H9 (cell line): ENCODE measurements around the gene COLEC12. TPM values are rescaled to one million over a fixed set of nuclear protein-coding genes. Genes with fewer than 3 reads are reported as not detected.

Source experiments
- DNase-seq: peaks from one replicate; pipeline ENCODE4 v3.0.0-alpha.2; 2017
- H2AFZ ChIP-seq: one replicate; pipeline ENCODE4 v1.6.1; 2013; ENCODE audit warnings: mild to moderate bottlenecking, low read length, control low read depth, moderate library complexity
- H2AK5ac ChIP-seq: 2 replicates; pipeline ENCODE4 v1.6.1; 2013; ENCODE audit warnings: low read length, control low read depth, mixed read lengths; ENCODE audit not compliant: insufficient read length
- H2BK120ac ChIP-seq: one replicate; pipeline ENCODE4 v1.6.1; 2013; ENCODE audit warnings: low read depth, mild to moderate bottlenecking, low read length, control low read depth, inconsistent platforms; ENCODE audit not compliant: poor library complexity, severe bottlenecking
- H2BK12ac ChIP-seq: 2 replicates; pipeline ENCODE4 v1.6.1; 2013; ENCODE audit warnings: low read length, control low read depth, mixed read lengths, low read depth; ENCODE audit not compliant: insufficient read length
- H2BK15ac ChIP-seq: 2 replicates; pipeline ENCODE4 v1.6.1; 2013; ENCODE audit warnings: low read depth, low read length, control low read depth
- H2BK20ac ChIP-seq: one replicate; pipeline ENCODE4 v1.6.1; 2013; ENCODE audit warnings: low read depth, mild to moderate bottlenecking, low read length, control low read depth, inconsistent platforms; ENCODE audit not compliant: poor library complexity, severe bottlenecking
- H2BK5ac ChIP-seq: 2 replicates; pipeline ENCODE4 v1.6.1; 2013; ENCODE audit warnings: low read length, control low read depth, mixed read lengths; ENCODE audit not compliant: insufficient read length
- H3K14ac ChIP-seq: 2 replicates; pipeline ENCODE4 v1.6.1; 2013; ENCODE audit warnings: low read length, control low read depth; ENCODE audit not compliant: insufficient read depth
- H3K18ac ChIP-seq: 2 replicates; pipeline ENCODE4 v1.6.1; 2013; ENCODE audit warnings: low read depth, mild to moderate bottlenecking, mixed read lengths, low read length, control low read depth; ENCODE audit not compliant: insufficient read length
- H3K23ac ChIP-seq: 2 replicates; pipeline ENCODE4 v1.6.1; 2013; ENCODE audit warnings: low read length, control low read depth, mixed read lengths, low read depth; ENCODE audit not compliant: insufficient read length
- H3K23me2 ChIP-seq: 2 replicates; pipeline ENCODE4 v1.6.1; 2013; ENCODE audit warnings: low read depth, mild to moderate bottlenecking, mixed read lengths, low read length, control low read depth; ENCODE audit not compliant: insufficient read length, poor library complexity, severe bottlenecking
- H3K27ac ChIP-seq: 2 replicates; pipeline ENCODE4 v1.5.1; 2013; ENCODE audit warnings: low read length, control low read depth, mixed read lengths, low read depth; ENCODE audit not compliant: insufficient read length
- H3K27me3 ChIP-seq: 2 replicates; pipeline ENCODE4 v1.6.1; 2013; ENCODE audit warnings: low read length, control low read depth, inconsistent platforms; ENCODE audit not compliant: insufficient read depth
- H3K4ac ChIP-seq: 2 replicates; pipeline ENCODE4 v1.6.1; 2013; ENCODE audit warnings: low read depth, mild to moderate bottlenecking, control low read depth, inconsistent platforms, low read length, moderate library complexity
- H3K4me1 ChIP-seq: 2 replicates; pipeline ENCODE4 v1.6.1; 2013; ENCODE audit warnings: low read length, control low read depth, inconsistent platforms; ENCODE audit not compliant: insufficient read depth
- H3K4me2 ChIP-seq: 2 replicates; pipeline ENCODE4 v1.6.1; 2013; ENCODE audit warnings: low read length, control low read depth, mixed read lengths; ENCODE audit not compliant: insufficient read length, insufficient read depth
- H3K56ac ChIP-seq: 2 replicates; pipeline ENCODE4 v1.6.1; 2013; ENCODE audit warnings: low read depth, mild to moderate bottlenecking, mixed read lengths, low read length, control low read depth; ENCODE audit not compliant: insufficient read length
- H3K79me1 ChIP-seq: 2 replicates; pipeline ENCODE4 v1.6.1; 2013; ENCODE audit warnings: low read depth, mild to moderate bottlenecking, moderate library complexity, low read length, control low read depth, inconsistent platforms; ENCODE audit not compliant: insufficient read depth, poor library complexity, severe bottlenecking
- H3K79me2 ChIP-seq: 2 replicates; pipeline ENCODE4 v1.6.1; 2013; ENCODE audit warnings: low read length, control low read depth, inconsistent platforms; ENCODE audit not compliant: insufficient read depth
- H3K9ac ChIP-seq: 2 replicates; pipeline ENCODE4 v1.6.1; 2013; ENCODE audit warnings: low read length, control low read depth, mixed read lengths; ENCODE audit not compliant: insufficient read length; ENCODE audit errors: extremely low read depth
- H3K9me3 ChIP-seq: one replicate; pipeline ENCODE4 v1.6.1; 2013; ENCODE audit warnings: low read depth, low read length, inconsistent platforms; ENCODE audit not compliant: control insufficient read depth
- H3T11ph ChIP-seq: one replicate; pipeline ENCODE4 v1.6.1; 2013; ENCODE audit warnings: mild to moderate bottlenecking, low read length, control low read depth, inconsistent platforms
- H4K20me1 ChIP-seq: one replicate; pipeline ENCODE4 v1.6.1; 2013; ENCODE audit not compliant: control insufficient read depth, insufficient read length, insufficient read depth
- H4K5ac ChIP-seq: 2 replicates; pipeline ENCODE4 v1.6.1; 2013; ENCODE audit warnings: low read depth, mild to moderate bottlenecking, mixed read lengths, low read length, control low read depth; ENCODE audit not compliant: insufficient read length
- H4K8ac ChIP-seq: replicated peaks from 2 replicates; pipeline ENCODE4 v1.6.1; 2013; ENCODE audit warnings: low read length, control low read depth, mixed read lengths, low read depth; ENCODE audit not compliant: insufficient read length
- H4K91ac ChIP-seq: 2 replicates; pipeline ENCODE4 v1.6.1; 2013; ENCODE audit warnings: low read depth, mild to moderate bottlenecking, moderate library complexity, mixed read lengths, low read length, control low read depth; ENCODE audit not compliant: insufficient read length
- H3K27ac Mint-ChIP-seq, 3 experiments: 2 replicates in 2 of 3; 3 replicates in 1 of 3; pipeline ENCODE4 v1.8.0; 2020 to 2021; ENCODE audit warnings: mixed read lengths in 3 of 3, mild to moderate bottlenecking in 1 of 3, moderate library complexity in 1 of 3
- H3K27me3 Mint-ChIP-seq: 2 replicates; pipeline ENCODE4 v1.8.0; 2021; ENCODE audit warnings: low read depth, mild to moderate bottlenecking, moderate library complexity, mixed read lengths
- H3K36me3 Mint-ChIP-seq, 3 experiments: 2 replicates in 2 of 3; 3 replicates in 1 of 3; pipeline ENCODE4 v1.8.0; 2020 to 2021; ENCODE audit warnings: low read depth in 3 of 3, mixed read lengths in 3 of 3; ENCODE audit not compliant: insufficient read depth in 1 of 3
- H3K4me1 Mint-ChIP-seq, 2 experiments: 2 replicates each; pipeline ENCODE4 v1.8.0; 2020; ENCODE audit warnings: mixed read lengths in 2 of 2
- H3K4me3 Mint-ChIP-seq, 2 experiments: 2 replicates in 1 of 2; 3 replicates in 1 of 2; pipeline ENCODE4 v1.8.0; 2020 to 2021; ENCODE audit warnings: mild to moderate bottlenecking in 2 of 2, mixed read lengths in 2 of 2, moderate library complexity in 1 of 2
- H3K9me3 Mint-ChIP-seq, 2 experiments: 2 replicates in 1 of 2; 3 replicates in 1 of 2; pipeline ENCODE4 v1.8.0; 2020; ENCODE audit warnings: mild to moderate bottlenecking in 2 of 2, mixed read lengths in 2 of 2, moderate library complexity in 1 of 2
- WGBS: extraction: QIAGEN DNeasy Blood & Tissue Kit; methylation state at CpG from one replicate; pipeline ENCODE4 v1.1.7; 2013; ENCODE audit warnings: missing lambda C conversion rate, low lambda C conversion rate, mixed read lengths; ENCODE audit not compliant: insufficient read length; ENCODE audit errors: extremely low coverage; 5-methylcytosine and 5-hydroxymethylcytosine counted together
- total RNA-seq: library from RNA; stranded (reverse); gene quantifications from 2 replicates; pipeline ENCODE4 v1.2.1, GENCODE V29; 2021
- TF ChIP-seq, protein P1 (sequence below): fragments of 200-600 bp; sonication (generic); conservative IDR thresholded peaks from 3 replicates; pipeline ENCODE4 v1.8.0; 2021; ENCODE audit warnings: antibody characterized with exemption, mild to moderate bottlenecking

Gene COLEC12
- total RNA-seq, 1 experiment from 2014 or later, result 0.70 TPM

DNA sequence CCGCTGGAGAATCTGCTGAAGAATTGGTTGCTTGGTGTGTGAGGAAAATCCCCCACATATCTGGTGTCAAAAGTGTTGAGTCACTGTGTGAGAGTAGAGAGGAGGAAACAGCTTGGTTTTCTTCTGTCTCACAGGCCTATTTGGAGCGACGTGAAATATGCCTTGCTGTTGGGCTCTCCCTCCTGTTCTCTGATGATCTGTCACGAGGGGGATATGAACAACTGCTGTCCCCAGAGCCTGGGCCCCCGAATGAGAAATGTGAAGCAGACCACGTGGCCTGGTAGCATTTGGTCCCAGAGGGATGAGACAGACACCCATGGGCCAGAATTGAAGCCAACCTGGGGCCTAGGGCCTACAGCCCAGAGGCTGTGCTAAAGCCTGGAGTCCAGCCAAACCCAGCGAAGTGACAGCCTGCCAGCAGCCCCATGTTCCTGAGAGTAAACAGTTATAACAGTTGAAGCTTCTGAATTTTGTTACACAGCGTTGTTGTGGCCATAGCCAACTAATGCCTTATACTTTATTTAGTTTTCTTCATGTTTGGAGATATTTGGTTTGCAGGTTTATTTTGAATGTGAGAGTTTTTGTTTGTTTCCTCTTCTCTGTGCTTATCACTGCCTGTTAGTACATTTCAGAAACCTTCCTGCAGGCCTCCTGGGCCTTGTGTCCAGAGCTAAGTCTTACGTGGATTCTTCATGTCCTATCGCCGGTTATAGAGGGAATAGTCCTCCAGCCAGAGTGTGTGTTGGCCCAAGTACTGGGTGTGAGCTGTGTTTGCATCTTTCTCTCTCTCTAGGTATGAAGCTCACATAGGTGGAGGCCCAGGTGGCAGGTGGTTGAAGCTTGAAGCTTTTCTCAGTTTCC is 18.7 kb upstream of the COLEC12 start:
- H3K18ac ChIP-seq, result no peak overlapping the region
- H4K8ac ChIP-seq, result no peak overlapping the region
- H3K9me3 ChIP-seq, result no peaks in the 10 kb centered on the region
- DNase-seq, result no peak
- no peak overlapping the region for H2BK5ac ChIP-seq
- H3K79me1 ChIP-seq, result no peaks in the 10 kb centered on the region
- no peak overlapping the region for H3K4ac ChIP-seq
- H3K27ac Mint-ChIP-seq, result no peak overlapping the region; a peak in 1 of 7 replicates
- no peak overlapping the region for H4K5ac ChIP-seq
- no peak overlapping the region for H3K23ac ChIP-seq
- no peak overlapping the region for H3K9ac ChIP-seq
- no peaks in the 10 kb centered on the region for H3K27me3 ChIP-seq
- no peak overlapping the region for H2BK15ac ChIP-seq
- H3K4me1 Mint-ChIP-seq, result peaks cover 30 to 31% of the 10 kb centered on the region in 2 experiments
- no peak overlapping the region for H3T11ph ChIP-seq
- no peak overlapping the region for H2BK120ac ChIP-seq
- no peak overlapping the region for H3K14ac ChIP-seq
- TF ChIP-seq, protein P1, sequence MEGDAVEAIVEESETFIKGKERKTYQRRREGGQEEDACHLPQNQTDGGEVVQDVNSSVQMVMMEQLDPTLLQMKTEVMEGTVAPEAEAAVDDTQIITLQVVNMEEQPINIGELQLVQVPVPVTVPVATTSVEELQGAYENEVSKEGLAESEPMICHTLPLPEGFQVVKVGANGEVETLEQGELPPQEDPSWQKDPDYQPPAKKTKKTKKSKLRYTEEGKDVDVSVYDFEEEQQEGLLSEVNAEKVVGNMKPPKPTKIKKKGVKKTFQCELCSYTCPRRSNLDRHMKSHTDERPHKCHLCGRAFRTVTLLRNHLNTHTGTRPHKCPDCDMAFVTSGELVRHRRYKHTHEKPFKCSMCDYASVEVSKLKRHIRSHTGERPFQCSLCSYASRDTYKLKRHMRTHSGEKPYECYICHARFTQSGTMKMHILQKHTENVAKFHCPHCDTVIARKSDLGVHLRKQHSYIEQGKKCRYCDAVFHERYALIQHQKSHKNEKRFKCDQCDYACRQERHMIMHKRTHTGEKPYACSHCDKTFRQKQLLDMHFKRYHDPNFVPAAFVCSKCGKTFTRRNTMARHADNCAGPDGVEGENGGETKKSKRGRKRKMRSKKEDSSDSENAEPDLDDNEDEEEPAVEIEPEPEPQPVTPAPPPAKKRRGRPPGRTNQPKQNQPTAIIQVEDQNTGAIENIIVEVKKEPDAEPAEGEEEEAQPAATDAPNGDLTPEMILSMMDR, result no peak
- no peak overlapping the region for H4K91ac ChIP-seq
- H3K27me3 Mint-ChIP-seq, result peaks cover 6% of the 10 kb centered on the region
- H3K36me3 Mint-ChIP-seq, result peaks cover 3 to 11% (median 6%) of the 10 kb centered on the region in 3 experiments
- H3K4me2 ChIP-seq, result no peak overlapping the region
- peaks cover 8 to 13% of the 10 kb centered on the region in 2 experiments for H3K9me3 Mint-ChIP-seq
- H2BK20ac ChIP-seq, result no peak overlapping the region
- no peak overlapping the region for H2AK5ac ChIP-seq
- no peak overlapping the region for H3K56ac ChIP-seq
- no peaks in the 10 kb centered on the region for H3K79me2 ChIP-seq
- H3K4me3 Mint-ChIP-seq, result no peak overlapping the region
- no peak overlapping the region for H3K27ac ChIP-seq
- H2BK12ac ChIP-seq, result no peak overlapping the region
- no peak overlapping the region for H2AFZ ChIP-seq
- no peaks in the 10 kb centered on the region for H4K20me1 ChIP-seq
- no CpG with 5 or more reads among the region's 11 CpGs for WGBS
- no peaks in the 10 kb centered on the region for H3K23me2 ChIP-seq
- no peaks in the 10 kb centered on the region; the same call in 1 of the 2 replicates for H3K4me1 ChIP-seq
